ENCODE results near the gene CNBP.
"Not testable (repeated sequence)": the region's sequence is repeated elsewhere in the genome, so short reads cannot be mapped to it uniquely, and the experiment has no call there.

CNBP gene

GRCh38 chr3:129199366-129199765 is 15.7 kb upstream of the CNBP start:
- H3K4me3 ChIP-seq (ENCODE audit: control insufficient read depth, low read depth, low read length) = no peak overlapping the region
- DNase-seq (ENCODE audit: low read depth) = no peak
- TF ChIP-seq CTCF (conservative IDR thresholded peaks at IDR 0.05; ENCODE audit: control insufficient read depth, insufficient read depth, low read depth, low read length) = no peak

GRCh38 chr3:129197321-129197720 is 13.6 kb upstream of the CNBP start:
- no peak for TF ChIP-seq CTCF (conservative IDR thresholded peaks at IDR 0.05; ENCODE audit: control insufficient read depth, insufficient read depth, low read depth, low read length)
- DNase-seq (ENCODE audit: low read depth) = no peak
- H3K4me3 ChIP-seq (ENCODE audit: control insufficient read depth, low read depth, low read length) = no peak overlapping the region

GRCh38 chr3:129196601-129197000 is 12.9 kb upstream of the CNBP start:
- H3K4me3 ChIP-seq (ENCODE audit: control insufficient read depth, low read depth, low read length) = no peak overlapping the region
- no peak for DNase-seq (ENCODE audit: low read depth)
- TF ChIP-seq CTCF (conservative IDR thresholded peaks at IDR 0.05; ENCODE audit: control insufficient read depth, insufficient read depth, low read depth, low read length) = no peak

GRCh38 chr3:129195731-129196256 is 12.1 kb upstream of the CNBP start:
- H3K4me3 ChIP-seq (ENCODE audit: control insufficient read depth, low read depth, low read length) = peak overlapping the region; percentile 23

GRCh38 chr3:129189793-129190192 is 6.1 kb upstream of the CNBP start:
- H3K4me3 ChIP-seq (ENCODE audit: control insufficient read depth, low read depth, low read length) = not testable (repeated sequence)

More at GRCh38 chr3:129195731-129196256, 12.1 kb upstream of the CNBP start:
- TF ChIP-seq CTCF (conservative IDR thresholded peaks at IDR 0.05; ENCODE audit: control insufficient read depth, insufficient read depth, low read depth, low read length) = no peak
- peak; percentile 96 for DNase-seq (ENCODE audit: low read depth)

GRCh38 chr3:129187857-129188256 is 4.2 kb upstream of the CNBP start:
- no peak for DNase-seq (ENCODE audit: low read depth)
- TF ChIP-seq CTCF (conservative IDR thresholded peaks at IDR 0.05; ENCODE audit: control insufficient read depth, insufficient read depth, low read depth, low read length) = no peak
- no peak overlapping the region for H3K4me3 ChIP-seq (ENCODE audit: control insufficient read depth, low read depth, low read length)

More at GRCh38 chr3:129189793-129190192, 6.1 kb upstream of the CNBP start:
- not testable (repeated sequence) for DNase-seq (ENCODE audit: low read depth)

GRCh38 chr3:129185783-129186182 is 2.1 kb upstream of the CNBP start:
- no peak for TF ChIP-seq CTCF (conservative IDR thresholded peaks at IDR 0.05; ENCODE audit: control insufficient read depth, insufficient read depth, low read depth, low read length)
- no peak for DNase-seq (ENCODE audit: low read depth)
- H3K4me3 ChIP-seq (ENCODE audit: control insufficient read depth, low read depth, low read length) = no peak overlapping the region

GRCh38 chr3:129184784-129185542 is 1.3 kb upstream of the CNBP start:
- DNase-seq (ENCODE audit: low read depth) = not testable (repeated sequence)
- H3K4me3 ChIP-seq (ENCODE audit: control insufficient read depth, low read depth, low read length) = peak overlapping the region; percentile 85
